Muscle layer of colon (tissue), 2 donors: ENCODE results near the gene IGFALS.

Experiments
- H3K27ac ChIP-seq: one replicate; pipeline ENCODE4 v1.7.0; 2013; ENCODE audit warnings: low read depth, mild to moderate bottlenecking, low read length, moderate library complexity
- H3K27me3 ChIP-seq, 2 donors: one replicate each; pipeline ENCODE4 v1.7.0; 2013; ENCODE audit warnings: low read length in 2 of 2, mild to moderate bottlenecking in 2 of 2; ENCODE audit not compliant: insufficient read depth in 2 of 2, control insufficient read depth in 1 of 2
- H3K36me3 ChIP-seq: one replicate; pipeline ENCODE4 v1.7.0; 2013; ENCODE audit warnings: mild to moderate bottlenecking, low read length; ENCODE audit not compliant: insufficient read depth
- H3K4me1 ChIP-seq: one replicate; pipeline ENCODE4 v1.7.0; 2013; ENCODE audit warnings: mild to moderate bottlenecking, low read length; ENCODE audit not compliant: insufficient read depth
- H3K4me3 ChIP-seq, 2 donors: one replicate each; pipeline ENCODE4 v1.7.0; 2013; ENCODE audit warnings: low read length in 2 of 2, low read depth in 1 of 2, mild to moderate bottlenecking in 1 of 2, moderate library complexity in 1 of 2
- H3K9ac ChIP-seq: one replicate; pipeline ENCODE4 v1.7.0; 2013; ENCODE audit warnings: low read length
- H3K9me3 ChIP-seq: one replicate; pipeline ENCODE4 v1.7.0; 2013; ENCODE audit warnings: mild to moderate bottlenecking, low read length
- donor health status: abdominal sarcoma.
- donor health status: Adenocarcinoma of cecum.

The IGFALS gene

GRCh38 chr16:1787056-1787321 lies 6.5 kb downstream of the IGFALS start:
- Histone ChIP-seq H3K27me3 (no peaks in the 10 kb centered on the region), H3K9ac (no peak overlapping the region), H3K27ac (no peak overlapping the region), H3K9me3 (no peaks in the 10 kb centered on the region), H3K4me1 (peaks cover 13% of the 10 kb centered on the region), H3K36me3 (peaks cover 17% of the 10 kb centered on the region), H3K4me3 (no peak overlapping the region)

- peaks cover 17% of the 10 kb centered on the region for H3K36me3 ChIP-seq
- H3K27me3 ChIP-seq = no peaks in the 10 kb centered on the region
- no peak overlapping the region for H3K27ac ChIP-seq
- no peak overlapping the region for H3K9ac ChIP-seq
- H3K4me3 ChIP-seq = no peak overlapping the region
- H3K9me3 ChIP-seq = no peaks in the 10 kb centered on the region
- H3K4me1 ChIP-seq = peaks cover 15% of the 10 kb centered on the region
These were observed 7.1 kb downstream of the IGFALS start for GRCh38 chr16:1786242-1787055.

- no peak overlapping the region for H3K27ac ChIP-seq
- H3K9me3 ChIP-seq = no peaks in the 10 kb centered on the region
- no peak overlapping the region for H3K4me3 ChIP-seq
- peaks cover 22% of the 10 kb centered on the region for H3K4me1 ChIP-seq
- H3K36me3 ChIP-seq = peaks cover 20% of the 10 kb centered on the region
- H3K27me3 ChIP-seq = no peaks in the 10 kb centered on the region
- H3K9ac ChIP-seq = no peak overlapping the region
These were observed 7.7 kb downstream of the IGFALS start for GRCh38 chr16:1785846-1786170.

GRCh38 chr16:1784977-1785845 lies 8.3 kb downstream of the IGFALS start:
- no peaks in the 10 kb centered on the region for H3K27me3 ChIP-seq
- no peaks in the 10 kb centered on the region for H3K9me3 ChIP-seq
- H3K4me3 ChIP-seq = no peak overlapping the region
- H3K4me1 ChIP-seq = peaks cover 25% of the 10 kb centered on the region
- H3K36me3 ChIP-seq = peaks cover 24% of the 10 kb centered on the region
- no peak overlapping the region for H3K27ac ChIP-seq
- H3K9ac ChIP-seq = no peak overlapping the region

GRCh38 chr16:1782408-1783264 lies 10.9 kb downstream of the IGFALS start, which contains the start of the genes NUBP2 and SPSB3:
NUBP2 (plus strand) TSS chr16:1782960; CDS start chr16:1783021, 61 bp downstream.
SPSB3 (minus strand) TSS chr16:1782571; CDS start chr16:1781483, 1,088 bp downstream.
- H3K9me3 ChIP-seq = no peaks in the 10 kb centered on the region
- H3K4me1 ChIP-seq = peaks cover 28% of the 10 kb centered on the region
- H3K9ac ChIP-seq = peak within 1 kb of the TSS; percentile 76
- peaks cover 24% of the 10 kb centered on the region for H3K36me3 ChIP-seq
- H3K27ac ChIP-seq = peak within 1 kb of the TSS; percentile 80
- no peaks in the 10 kb centered on the region for H3K27me3 ChIP-seq
- H3K4me3 ChIP-seq = peak within 1 kb of the TSS; percentile 80 to 97

GRCh38 chr16:1781758-1782407 lies 11.6 kb downstream of the IGFALS start:
- H3K27me3 ChIP-seq = no peaks in the 10 kb centered on the region
- H3K4me3 ChIP-seq = peak overlapping the region; percentile 65 to 70
- H3K4me1 ChIP-seq = peaks cover 28% of the 10 kb centered on the region
- H3K9ac ChIP-seq = peak overlapping the region; percentile 33
- peak overlapping the region; percentile 77 for H3K27ac ChIP-seq
- H3K36me3 ChIP-seq = peaks cover 24% of the 10 kb centered on the region
- H3K9me3 ChIP-seq = no peaks in the 10 kb centered on the region

GRCh38 chr16:1781254-1781653 lies 12.3 kb downstream of the IGFALS start:
- Histone ChIP-seq H3K27ac (no peak overlapping the region), H3K27me3 (no peaks in the 10 kb centered on the region), H3K4me1 (peaks cover 28% of the 10 kb centered on the region), H3K4me3 (peak overlapping the region; percentile 65 to 70), H3K36me3 (peaks cover 30% of the 10 kb centered on the region), H3K9me3 (no peaks in the 10 kb centered on the region), H3K9ac (peak overlapping the region; percentile 33)

- H3K27me3 ChIP-seq = no peaks in the 10 kb centered on the region
- H3K4me3 ChIP-seq = no peak overlapping the region
- H3K9me3 ChIP-seq = no peaks in the 10 kb centered on the region
- H3K36me3 ChIP-seq = peaks cover 26% of the 10 kb centered on the region
- no peak overlapping the region for H3K9ac ChIP-seq
- peaks cover 28% of the 10 kb centered on the region for H3K4me1 ChIP-seq
- H3K27ac ChIP-seq = no peak overlapping the region
These were observed 12.8 kb downstream of the IGFALS start for GRCh38 chr16:1780677-1781072.

- Histone ChIP-seq H3K9ac (no peak overlapping the region), H3K36me3 (peaks cover 28% of the 10 kb centered on the region), H3K9me3 (no peaks in the 10 kb centered on the region), H3K27me3 (no peaks in the 10 kb centered on the region), H3K4me3 (no peak overlapping the region), H3K27ac (no peak overlapping the region), H3K4me1 (peaks cover 24% of the 10 kb centered on the region)
These were observed 13.5 kb downstream of the IGFALS start for GRCh38 chr16:1779741-1780676.

- Histone ChIP-seq H3K4me3 (no peak overlapping the region), H3K36me3 (peaks cover 29% of the 10 kb centered on the region), H3K27me3 (no peaks in the 10 kb centered on the region), H3K9me3 (no peaks in the 10 kb centered on the region), H3K9ac (no peak overlapping the region), H3K27ac (no peak overlapping the region), H3K4me1 (peaks cover 29% of the 10 kb centered on the region)
These were observed 14.2 kb downstream of the IGFALS start for GRCh38 chr16:1779234-1779701.
